ENCODE results near the gene PCDH9. TPM values are rescaled to one million over a fixed set of nuclear protein-coding genes. Genes with fewer than 3 reads are reported as not detected.
A peak's percentile ranks its signal among the peaks of the same experiment; 100 is the strongest.

PCDH9 gene
- polyA plus RNA-seq, 4 donors, result 12.2 to 16.9 (median 14.7) TPM

- no peak for DNase-seq (ENCODE audit: low read depth in 4 of 4, low spot score in 3 of 4)
Measured at GRCh38 chr13:66557357-66557756, 672.8 kb downstream of the PCDH9 start.

GRCh38 chr13:66556306-66556705 is 673.8 kb downstream of the PCDH9 start:
- no peak for DNase-seq (ENCODE audit: low read depth in 4 of 4, low spot score in 3 of 4)

- DNase-seq (ENCODE audit: low read depth in 4 of 4, low spot score in 3 of 4), result no peak
Measured at GRCh38 chr13:66553391-66553790, 676.7 kb downstream of the PCDH9 start.

- no peak for DNase-seq (ENCODE audit: low read depth in 4 of 4, low spot score in 3 of 4)
Measured at GRCh38 chr13:66551128-66551527, 679.0 kb downstream of the PCDH9 start.

- no peak for DNase-seq (ENCODE audit: low read depth in 4 of 4, low spot score in 3 of 4)
Measured at GRCh38 chr13:66547685-66548084, 682.5 kb downstream of the PCDH9 start.

- no peak for DNase-seq (ENCODE audit: low read depth in 4 of 4, low spot score in 3 of 4)
Measured at GRCh38 chr13:66546534-66547379, 683.4 kb downstream of the PCDH9 start.

- no peak for DNase-seq (ENCODE audit: low read depth in 4 of 4, low spot score in 3 of 4)
Measured at GRCh38 chr13:66543780-66544179, 686.4 kb downstream of the PCDH9 start.

GRCh38 chr13:66537417-66537816 is 692.7 kb downstream of the PCDH9 start:
- DNase-seq (ENCODE audit: low read depth in 4 of 4, low spot score in 3 of 4), result no peak

GRCh38 chr13:66536746-66537145 is 693.4 kb downstream of the PCDH9 start:
- DNase-seq (ENCODE audit: low read depth in 4 of 4, low spot score in 3 of 4), result no peak

GRCh38 chr13:66534561-66534960 is 695.6 kb downstream of the PCDH9 start:
- no peak for DNase-seq (ENCODE audit: low read depth in 4 of 4, low spot score in 3 of 4)

- no peak for DNase-seq (ENCODE audit: low read depth in 4 of 4, low spot score in 3 of 4)
Measured at GRCh38 chr13:66532845-66533244, 697.3 kb downstream of the PCDH9 start.

GRCh38 chr13:66532146-66532545 is 698.0 kb downstream of the PCDH9 start:
- DNase-seq (ENCODE audit: low read depth in 4 of 4, low spot score in 3 of 4), result no peak

GRCh38 chr13:66530686-66531085 is 699.5 kb downstream of the PCDH9 start:
- no peak for DNase-seq (ENCODE audit: low read depth in 4 of 4, low spot score in 3 of 4)

GRCh38 chr13:66530158-66530557 is 700.0 kb downstream of the PCDH9 start:
- no peak for DNase-seq (ENCODE audit: low read depth in 4 of 4, low spot score in 3 of 4)

GRCh38 chr13:66528944-66529576 is 701.1 kb downstream of the PCDH9 start:
- peak in 1 of 4 donors; percentile 36 for DNase-seq (ENCODE audit: low read depth in 4 of 4, low spot score in 3 of 4)

- no peak for DNase-seq (ENCODE audit: low read depth in 4 of 4, low spot score in 3 of 4)
Measured at GRCh38 chr13:66528180-66528579, 702.0 kb downstream of the PCDH9 start.

- DNase-seq (ENCODE audit: low read depth in 4 of 4, low spot score in 3 of 4), result no peak
Measured at GRCh38 chr13:66520511-66521355, 709.4 kb downstream of the PCDH9 start.

GRCh38 chr13:66519259-66519658 is 710.9 kb downstream of the PCDH9 start:
- DNase-seq (ENCODE audit: low read depth in 4 of 4, low spot score in 3 of 4), result no peak

- no peak for DNase-seq (ENCODE audit: low read depth in 4 of 4, low spot score in 3 of 4)
Measured at GRCh38 chr13:66518068-66518467, 712.1 kb downstream of the PCDH9 start.

GRCh38 chr13:66513728-66514127 is 716.4 kb downstream of the PCDH9 start:
- DNase-seq (ENCODE audit: low read depth in 4 of 4, low spot score in 3 of 4), result no peak

- no peak for DNase-seq (ENCODE audit: low read depth in 4 of 4, low spot score in 3 of 4)
Measured at GRCh38 chr13:66509175-66509574, 721.0 kb downstream of the PCDH9 start.

Data from left renal pelvis (tissue), 4 donors.